ENCODE results near the gene LCLAT1.

GRCh38 chr2:30422444-30423040 lies 24.5 kb upstream of the LCLAT1 start:
- no peak for TF ChIP-seq TAF1 (IDR thresholded peaks at IDR 0.05; ENCODE audit: borderline replicate concordance, insufficient read depth, low read length)
- no peak for TF ChIP-seq REST (IDR thresholded peaks at IDR 0.05; ENCODE audit: insufficient read depth in 1 of 2, low read depth in 2 of 2, low read length in 2 of 2)
- no peak for TF ChIP-seq SIN3A (IDR thresholded peaks at IDR 0.05; ENCODE audit: borderline replicate concordance, insufficient read depth, low read length)
- no peak for TF ChIP-seq POLR2AphosphoS5 (IDR thresholded peaks at IDR 0.05; ENCODE audit: low read depth, low read length)
- TF ChIP-seq FOXP2 (optimal IDR thresholded peaks at IDR 0.05; ENCODE audit: borderline replicate concordance, extremely low read depth, extremely low read length, insufficient read depth): no peak
